ENCODE data around the gene CENPE. TPM values are rescaled to one million over a fixed set of nuclear protein-coding genes. Genes with fewer than 3 reads are reported as not detected.

The CENPE gene
- total RNA-seq, 2 experiments from 2014 or later = 65.0 to 74.6 TPM

Other genes starting within 250 kb of the CENPE start
- 1 to 10 TPM; 1.9 to 2.3 TPM for gene SLC9B1, start 178.6 kb downstream of the CENPE start, total RNA-seq
- 10 to 100 TPM; 17.9 to 19.9 TPM for gene SLC9B2, start 121.6 kb downstream of the CENPE start, total RNA-seq
- gene BDH2, start 98.5 kb downstream of the CENPE start, total RNA-seq = 10 to 100 TPM; 15.5 to 17.2 TPM

Data from activated CD4-positive, alpha-beta T cell treated with anti-CD3 and anti-CD28 coated beads, Interleukin-2, amount 10 ng/mL, durations not matched to agents 7 days and 5 days (primary cell).